HG03039 (cell line): ENCODE results near the gene RPS14.

Experiments
- ATAC-seq: cut with Tn5 transposase; IDR thresholded peaks from one replicate; pipeline ENCODE4 v1.9.1; 2021; ENCODE audit warnings: mild to moderate bottlenecking, moderate library complexity; ENCODE audit not compliant: unreplicated experiment

The RPS14 gene

DNA sequence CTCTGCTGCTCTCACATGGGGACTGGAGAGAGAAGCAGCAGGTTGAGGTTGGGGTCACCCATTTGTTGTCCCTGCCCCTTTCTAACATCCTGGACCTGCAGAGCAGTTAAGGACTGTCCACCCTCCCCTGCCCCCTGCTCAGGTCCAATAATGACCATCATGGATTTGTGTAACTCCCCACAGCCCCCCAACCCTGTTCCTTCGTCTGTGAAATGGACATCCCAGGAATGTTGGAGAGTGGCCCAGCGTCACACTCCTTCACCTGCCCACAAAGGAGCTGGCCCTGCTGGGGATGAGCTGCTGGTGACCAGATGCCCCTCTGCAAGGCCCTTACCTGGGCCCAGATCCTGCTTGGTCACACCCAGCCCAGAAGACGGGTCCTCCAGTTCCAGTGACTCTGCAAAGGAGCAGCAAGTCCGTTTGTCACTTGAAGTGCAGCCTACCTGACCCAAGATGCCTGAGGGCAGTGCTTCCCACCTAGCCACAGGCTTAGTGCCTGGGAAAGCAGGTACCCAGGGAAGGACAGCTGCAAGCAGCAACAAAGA is 47.2 kb downstream of the RPS14 start:
- no peak for ATAC-seq

- ATAC-seq, result no peak
Observed at GRCh38 chr5:150401376-150402228, 47.9 kb downstream of the RPS14 start.

- no peak for ATAC-seq
Observed at GRCh38 chr5:150401076-150401375, 48.5 kb downstream of the RPS14 start.

DNA sequence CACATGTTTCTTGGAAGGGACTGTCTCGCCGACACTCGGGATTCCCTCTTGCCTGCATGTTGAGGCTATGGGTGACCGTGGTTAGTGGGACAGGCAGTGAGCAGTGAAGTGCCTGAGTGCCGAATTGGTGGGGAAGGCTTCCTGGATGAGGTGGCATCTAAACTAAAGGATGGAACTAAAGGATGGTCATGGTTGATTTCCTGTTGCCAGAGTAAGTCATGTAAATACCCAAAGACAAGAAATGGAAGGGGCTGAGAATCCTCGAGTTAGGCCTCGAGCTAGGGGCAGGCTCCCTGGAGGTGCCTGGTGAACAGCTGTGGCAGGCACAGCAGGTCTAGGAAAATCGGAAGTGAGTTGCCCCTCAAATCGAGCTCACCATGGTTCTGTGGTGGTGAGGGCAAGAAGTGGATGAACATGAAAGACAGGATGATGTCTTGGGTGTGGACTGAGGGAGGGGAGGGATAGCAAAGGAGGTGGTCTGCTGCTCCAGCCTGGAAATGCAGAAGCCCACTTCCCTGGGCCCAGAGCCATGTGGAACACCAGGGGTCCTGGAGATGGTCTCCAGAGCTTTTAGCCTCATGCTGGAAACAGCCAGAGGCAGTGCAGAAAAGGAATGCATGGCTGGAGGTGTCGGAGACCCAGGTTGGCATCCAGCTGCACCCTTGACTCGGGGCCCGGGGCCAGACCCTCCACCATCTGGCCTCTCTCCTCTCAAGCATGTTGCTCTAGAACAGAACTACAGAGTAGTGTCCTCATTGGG is 49.0 kb downstream of the RPS14 start:
- no peak for ATAC-seq

DNA sequence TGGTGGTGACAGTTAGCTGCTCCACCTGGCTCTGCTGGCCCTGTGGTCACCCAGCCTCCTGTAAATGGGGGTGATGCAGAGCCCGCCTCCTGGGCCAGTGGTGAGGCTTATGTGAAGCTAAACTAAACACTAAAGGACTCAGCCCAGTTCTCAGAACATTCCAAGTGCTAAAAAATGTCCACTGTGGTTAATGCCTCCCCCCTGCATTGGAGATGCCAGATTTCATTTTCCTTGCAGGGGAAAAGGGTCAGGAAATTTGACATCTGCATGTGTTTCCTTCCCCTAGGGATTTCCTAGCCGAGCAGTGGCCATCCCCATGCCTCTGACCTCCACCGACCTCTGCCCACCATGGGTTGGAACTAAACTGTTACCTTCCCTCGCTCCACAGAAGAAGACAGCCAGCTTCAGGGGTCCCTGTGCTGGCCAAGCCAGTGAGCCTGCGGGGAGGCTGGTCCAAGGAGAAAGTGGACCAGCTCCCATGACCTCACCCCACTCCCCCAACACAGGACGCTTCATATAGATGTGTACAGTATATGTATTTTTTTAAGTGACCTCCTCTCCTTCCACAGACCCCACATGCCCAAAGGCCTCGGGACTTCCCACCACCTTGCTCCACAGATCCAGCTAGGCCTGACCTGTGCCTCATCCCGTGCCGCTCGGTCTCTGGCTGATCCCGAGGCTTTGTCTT is 49.9 kb downstream of the RPS14 start:
- ATAC-seq, result peak; percentile 4

DNA sequence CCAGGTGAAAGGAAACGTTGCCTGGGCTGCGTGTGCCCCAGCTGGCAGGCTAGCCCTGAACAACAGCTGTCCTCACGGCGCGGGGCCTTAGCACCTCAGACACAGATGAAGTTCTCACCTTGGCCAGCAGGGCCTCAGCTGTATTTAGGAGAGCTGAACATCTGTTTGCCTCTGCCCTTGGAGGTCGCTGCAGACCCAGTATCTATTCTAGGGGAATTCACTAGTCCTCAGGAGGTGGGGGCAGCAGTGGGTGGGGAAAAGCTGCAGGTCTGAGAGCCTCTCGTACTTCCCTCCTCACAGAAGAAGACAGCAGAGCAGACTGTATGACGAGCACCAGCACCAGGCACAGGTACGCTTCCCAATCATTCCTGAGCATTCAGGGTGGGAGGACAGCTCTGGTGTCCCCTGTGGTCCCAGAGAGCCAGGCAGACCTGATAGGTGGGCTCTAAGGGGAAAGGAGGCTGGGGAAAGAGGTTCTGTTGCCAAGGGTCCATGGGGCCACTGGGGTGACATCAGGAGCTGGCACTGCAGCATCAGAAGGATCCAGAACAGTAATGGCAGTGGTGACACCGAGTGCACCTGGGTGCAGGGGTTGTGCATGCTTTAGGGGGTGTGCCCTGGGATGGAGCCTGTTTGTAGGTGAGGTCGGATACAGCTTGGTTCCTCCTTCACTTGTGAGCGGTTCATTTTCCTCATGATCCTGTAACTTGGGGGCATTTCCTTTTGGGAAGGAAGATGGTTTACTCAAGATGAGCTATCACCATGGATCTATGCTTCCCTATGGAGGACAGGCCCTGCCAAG is 50.6 kb downstream of the RPS14 start:
- ATAC-seq, result peak; percentile 47

GRCh38 chr5:150397782-150398721 is 51.5 kb downstream of the RPS14 start:
- no peak for ATAC-seq

DNA sequence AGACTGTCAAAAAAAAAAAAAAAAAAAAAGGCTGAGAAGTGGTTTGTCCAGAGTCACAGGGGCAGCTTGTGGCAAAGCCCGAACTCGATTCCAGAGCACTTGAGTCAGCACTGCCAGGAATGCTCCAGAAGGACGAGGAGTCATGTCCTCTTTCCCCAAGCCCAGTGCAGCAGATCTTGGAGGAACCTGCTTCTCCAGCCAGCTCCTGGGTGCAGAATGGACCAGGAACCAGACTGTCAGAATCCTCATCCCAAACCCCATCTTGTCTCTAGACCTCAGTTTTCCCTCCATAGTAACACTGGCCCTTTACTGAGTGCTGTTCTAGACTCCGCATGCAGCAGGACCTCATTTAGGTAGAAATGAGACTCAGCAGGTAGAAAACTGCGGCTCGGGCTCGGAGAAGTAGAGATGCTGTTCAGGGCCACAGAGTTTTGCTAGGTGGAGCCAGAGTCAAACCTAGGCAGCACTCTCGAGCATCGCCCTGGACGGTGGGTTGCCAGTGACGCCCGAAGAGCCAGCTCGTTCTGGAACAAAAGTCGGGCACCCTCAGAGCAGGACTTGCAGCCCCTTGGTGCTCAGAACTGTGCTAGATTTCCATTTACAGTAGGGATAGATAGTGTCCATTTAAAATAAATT is 52.3 kb downstream of the RPS14 start:
- ATAC-seq, result no peak

DNA sequence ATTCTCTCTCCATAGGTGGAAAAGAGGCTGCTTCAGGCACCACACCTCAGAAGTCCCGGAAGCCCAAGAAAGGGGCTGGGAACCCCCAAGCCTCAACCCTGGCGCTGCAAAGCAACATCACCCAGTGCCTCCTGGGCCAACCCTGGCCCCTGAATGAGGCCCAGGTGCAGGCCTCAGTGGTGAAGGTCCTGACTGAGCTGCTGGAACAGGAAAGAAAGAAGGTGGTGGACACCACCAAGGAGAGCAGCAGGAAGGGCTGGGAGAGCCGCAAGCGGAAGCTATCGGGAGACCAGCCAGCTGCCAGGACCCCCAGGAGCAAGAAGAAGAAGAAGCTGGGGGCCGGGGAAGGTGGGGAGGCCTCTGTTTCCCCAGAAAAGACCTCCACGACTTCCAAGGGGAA is 53.3 kb downstream of the RPS14 start:
- ATAC-seq, result no peak

GRCh38 chr5:150395688-150395975 is 53.9 kb downstream of the RPS14 start:
- no peak for ATAC-seq

DNA sequence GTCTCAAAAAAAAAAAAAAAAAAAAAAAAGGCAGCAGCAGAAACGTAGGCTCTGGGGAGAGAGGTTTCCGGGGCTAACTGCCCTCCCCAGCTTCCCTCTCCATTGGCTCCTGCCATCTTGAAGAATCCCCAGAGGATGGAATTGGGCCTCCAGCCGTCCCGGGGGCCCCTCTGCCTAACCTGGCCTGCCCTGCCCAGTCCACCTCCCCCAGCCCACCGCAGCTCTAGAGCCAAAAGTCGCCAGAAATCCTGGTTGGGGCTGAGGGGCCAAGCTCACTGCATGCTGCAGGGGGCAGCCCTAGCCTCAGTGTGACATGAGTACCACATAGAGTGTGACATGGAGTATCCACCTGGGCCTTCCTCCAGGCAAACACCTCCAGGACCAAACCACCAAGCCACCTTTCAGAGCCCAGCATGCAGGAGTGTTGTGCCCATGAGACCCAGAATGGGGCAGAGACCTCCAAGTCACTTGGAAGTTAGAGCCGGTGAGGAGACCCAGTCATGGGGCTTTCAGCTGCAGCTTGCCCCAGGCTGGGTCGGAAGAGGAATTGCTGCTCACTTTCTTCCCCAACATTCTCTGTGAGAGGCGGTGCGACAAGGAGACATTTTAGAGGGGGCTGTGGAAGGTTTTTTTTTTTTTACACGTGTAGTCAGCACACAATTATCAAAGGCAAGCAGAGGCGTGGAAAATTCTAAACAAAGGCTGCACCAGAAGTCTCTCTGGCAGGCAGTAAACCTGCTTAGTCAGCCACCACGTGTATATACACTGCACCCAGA is 54.4 kb downstream of the RPS14 start:
- ATAC-seq, result no peak

- ATAC-seq, result peak; percentile 44
Observed at GRCh38 chr5:150394131-150394530, 55.4 kb downstream of the RPS14 start.

GRCh38 chr5:150393096-150393645 is 56.4 kb downstream of the RPS14 start:
- ATAC-seq, result no peak

DNA sequence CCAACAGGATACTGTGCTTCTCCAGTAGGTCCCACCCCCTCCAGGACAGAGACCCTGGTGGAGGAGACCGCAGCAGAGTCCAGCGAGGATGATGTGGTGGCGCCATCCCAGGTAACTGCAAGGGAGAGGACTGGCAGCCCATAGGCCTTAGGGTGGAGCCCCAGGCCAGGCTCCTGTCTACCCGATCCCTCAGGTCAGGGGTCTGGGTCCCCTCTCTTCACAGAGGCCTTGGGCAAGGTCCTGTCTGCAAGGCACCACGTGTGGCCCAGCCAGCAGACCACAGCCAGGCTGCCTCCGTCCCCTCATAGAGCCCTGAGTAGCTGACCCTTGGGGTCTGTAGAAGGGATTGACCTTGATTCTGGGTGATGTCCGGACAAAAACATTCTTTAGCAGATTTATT is 56.9 kb downstream of the RPS14 start:
- no peak for ATAC-seq
